A673 (cell line): ENCODE measurements around the gene ADM5. TPM values are rescaled to one million over a fixed set of nuclear protein-coding genes. Genes with fewer than 3 reads are reported as not detected.

Experiments
- BruUV-seq: library from RNA; stranded (reverse); fragments of 400-500 nt; replicated peaks from 2 replicates; lab custom pipeline; 2021; lab: Mats Ljungman, UMichigan
- CTCF ChIA-PET: fragments of 300-600 bp; sonication (Branson Sonifier 250); formaldehyde crosslinking; loops from one replicate; lab custom pipeline; 2022; ENCODE audit warnings: antibody characterized with exemption; lab: Charles Lee
- POLR2A ChIA-PET: fragments of 300-600 bp; sonication (Branson Sonifier 250); formaldehyde crosslinking; loops from one replicate; lab custom pipeline; 2022; ENCODE audit warnings: antibody characterized with exemption; ENCODE audit not compliant: low non-redundant PET; lab: Charles Lee
- DNase-seq: peaks from one replicate; pipeline ENCODE4 v3.0.0-alpha.2; 2015; ENCODE audit warnings: low spot score
- H3K27ac ChIP-seq: fragments of 200-600 bp; sonication (generic); 2 replicates; pipeline ENCODE4 v1.5.1; 2016; ENCODE audit warnings: mixed run types, low read depth, mild to moderate bottlenecking, mixed read lengths, antibody characterized with exemption, low read length; ENCODE audit not compliant: poor library complexity, severe bottlenecking
- H3K27me3 ChIP-seq: fragments of 200-600 bp; sonication (generic); replicated peaks from 2 replicates; pipeline ENCODE4 v1.6.1; 2017; ENCODE audit warnings: mixed run types, low read depth, mild to moderate bottlenecking, mixed read lengths, antibody characterized with exemption, low read length; ENCODE audit not compliant: insufficient read depth, poor library complexity
- H3K36me3 ChIP-seq: fragments of 200-600 bp; sonication (generic); 2 replicates; pipeline ENCODE4 v1.6.1; 2016; ENCODE audit warnings: mixed run types, mild to moderate bottlenecking, mixed read lengths, antibody characterized with exemption, low read length; ENCODE audit not compliant: insufficient read depth, poor library complexity, severe bottlenecking
- H3K4me1 ChIP-seq: fragments of 200-600 bp; sonication (generic); 2 replicates; pipeline ENCODE4 v1.6.1; 2017; ENCODE audit warnings: mixed run types, mild to moderate bottlenecking, mixed read lengths, antibody characterized with exemption, low read length; ENCODE audit not compliant: insufficient read depth, poor library complexity, severe bottlenecking
- H3K4me3 ChIP-seq: fragments of 200-600 bp; sonication (generic); 2 replicates; pipeline ENCODE4 v1.5.1; 2016; ENCODE audit warnings: low read depth, mixed run types, mild to moderate bottlenecking, mixed read lengths, low read length; ENCODE audit not compliant: poor library complexity, severe bottlenecking
- H3K9me3 ChIP-seq: fragments of 200-600 bp; sonication (generic); 2 replicates; pipeline ENCODE4 v1.6.1; 2016; ENCODE audit warnings: mixed run types, low read depth, mild to moderate bottlenecking, mixed read lengths, antibody characterized with exemption, low read length; ENCODE audit not compliant: poor library complexity, severe bottlenecking
- EZH2 ChIP-seq: fragments of 200-600 bp; sonication (generic); IDR thresholded peaks from 2 replicates; pipeline ENCODE4 v1.6.1; 2017; ENCODE audit warnings: borderline replicate concordance, low read depth, mild to moderate bottlenecking, mixed read lengths, antibody characterized with exemption, low read length; ENCODE audit not compliant: poor library complexity, severe bottlenecking
- intact Hi-C: fragments of 100-400 bp; cut with micrococcal nuclease; formaldehyde crosslinking; loops from one replicate; pipeline ENCODE4 v1.10.0; 2022; ENCODE audit not compliant: unreplicated experiment
- total RNA-seq: library from RNA; stranded (reverse); gene quantifications from 2 replicates; pipeline ENCODE4 v1.2.3, GENCODE V29; 2021
- TF ChIP-seq, protein P1 (sequence below): fragments of 300-800, 200-600 bp; sonication (generic); conservative IDR thresholded peaks from 2 replicates; pipeline ENCODE4 v1.5.1; 2017; ENCODE audit warnings: low read depth, mild to moderate bottlenecking, antibody characterized with exemption, low read length, moderate library complexity, mixed read lengths

The ADM5 gene
- total RNA-seq, 1 experiment from 2014 or later: 4.3 TPM

DNA sequence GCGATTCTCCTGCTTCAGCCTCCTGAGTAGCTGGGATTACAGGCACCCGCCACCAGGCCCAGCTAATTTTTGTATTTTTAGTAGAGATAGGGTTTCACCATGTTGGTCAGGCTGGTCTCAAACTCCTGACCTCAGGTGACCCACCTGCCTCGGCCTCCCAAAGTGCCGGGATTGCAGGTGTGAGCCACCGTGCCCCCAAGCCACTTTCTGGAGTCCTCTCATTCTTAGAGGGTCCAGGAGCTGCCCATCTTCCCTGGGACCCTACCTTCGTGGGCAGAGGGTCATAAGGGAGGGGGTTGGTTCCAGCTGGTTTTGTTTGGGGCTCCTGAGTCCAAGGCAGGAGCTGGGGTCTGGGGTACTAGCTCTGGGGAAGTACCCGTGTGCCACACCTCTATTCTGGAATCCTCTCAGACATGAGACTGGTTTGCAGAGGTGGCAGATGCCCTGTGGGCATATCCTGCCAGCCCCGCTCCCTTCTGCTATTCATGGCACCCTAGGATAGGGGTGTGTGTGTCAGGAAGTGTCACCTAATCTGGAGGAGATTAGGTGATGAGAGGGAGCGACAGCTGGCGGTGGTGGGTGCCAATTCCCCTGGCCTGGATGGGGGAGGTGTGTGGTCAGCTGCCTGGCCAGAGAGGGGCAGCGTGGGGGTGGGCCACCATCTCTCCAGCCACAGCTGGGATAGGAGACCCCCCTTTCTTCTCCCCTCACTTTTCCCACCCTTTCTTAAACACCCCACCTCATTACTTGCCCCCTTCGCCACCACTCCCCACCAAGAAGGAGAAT lies 10.2 kb upstream of the ADM5 start:
- H3K27ac ChIP-seq: peak overlapping the region; percentile 57
- CTCF ChIA-PET: interaction anchor here (0.5 to 1.2 kb wide), 4 partner anchors 11 to 411 kb away, joined by 3 to 5 read pairs (median 5); partner anchors contain the start of gene ADM5
- no peaks in the 10 kb centered on the region for H3K9me3 ChIP-seq
- H3K36me3 ChIP-seq: peaks cover 30% of the 10 kb centered on the region
- H3K4me3 ChIP-seq: peak overlapping the region; percentile 81
- intact Hi-C loops: loop anchor here (5.0 kb wide), 2 partner anchors 87 to 107 kb away; partner anchors contain the start of gene PRR12
- no peak for DNase-seq
- H3K4me1 ChIP-seq: peaks cover 29% of the 10 kb centered on the region
- BruUV-seq: no TSS peak
- TF ChIP-seq EZH2: no peak
- TF ChIP-seq, protein P1, sequence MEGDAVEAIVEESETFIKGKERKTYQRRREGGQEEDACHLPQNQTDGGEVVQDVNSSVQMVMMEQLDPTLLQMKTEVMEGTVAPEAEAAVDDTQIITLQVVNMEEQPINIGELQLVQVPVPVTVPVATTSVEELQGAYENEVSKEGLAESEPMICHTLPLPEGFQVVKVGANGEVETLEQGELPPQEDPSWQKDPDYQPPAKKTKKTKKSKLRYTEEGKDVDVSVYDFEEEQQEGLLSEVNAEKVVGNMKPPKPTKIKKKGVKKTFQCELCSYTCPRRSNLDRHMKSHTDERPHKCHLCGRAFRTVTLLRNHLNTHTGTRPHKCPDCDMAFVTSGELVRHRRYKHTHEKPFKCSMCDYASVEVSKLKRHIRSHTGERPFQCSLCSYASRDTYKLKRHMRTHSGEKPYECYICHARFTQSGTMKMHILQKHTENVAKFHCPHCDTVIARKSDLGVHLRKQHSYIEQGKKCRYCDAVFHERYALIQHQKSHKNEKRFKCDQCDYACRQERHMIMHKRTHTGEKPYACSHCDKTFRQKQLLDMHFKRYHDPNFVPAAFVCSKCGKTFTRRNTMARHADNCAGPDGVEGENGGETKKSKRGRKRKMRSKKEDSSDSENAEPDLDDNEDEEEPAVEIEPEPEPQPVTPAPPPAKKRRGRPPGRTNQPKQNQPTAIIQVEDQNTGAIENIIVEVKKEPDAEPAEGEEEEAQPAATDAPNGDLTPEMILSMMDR: no peak
- POLR2A ChIA-PET: no interaction called here
- H3K27me3 ChIP-seq: no peaks in the 10 kb centered on the region

DNA sequence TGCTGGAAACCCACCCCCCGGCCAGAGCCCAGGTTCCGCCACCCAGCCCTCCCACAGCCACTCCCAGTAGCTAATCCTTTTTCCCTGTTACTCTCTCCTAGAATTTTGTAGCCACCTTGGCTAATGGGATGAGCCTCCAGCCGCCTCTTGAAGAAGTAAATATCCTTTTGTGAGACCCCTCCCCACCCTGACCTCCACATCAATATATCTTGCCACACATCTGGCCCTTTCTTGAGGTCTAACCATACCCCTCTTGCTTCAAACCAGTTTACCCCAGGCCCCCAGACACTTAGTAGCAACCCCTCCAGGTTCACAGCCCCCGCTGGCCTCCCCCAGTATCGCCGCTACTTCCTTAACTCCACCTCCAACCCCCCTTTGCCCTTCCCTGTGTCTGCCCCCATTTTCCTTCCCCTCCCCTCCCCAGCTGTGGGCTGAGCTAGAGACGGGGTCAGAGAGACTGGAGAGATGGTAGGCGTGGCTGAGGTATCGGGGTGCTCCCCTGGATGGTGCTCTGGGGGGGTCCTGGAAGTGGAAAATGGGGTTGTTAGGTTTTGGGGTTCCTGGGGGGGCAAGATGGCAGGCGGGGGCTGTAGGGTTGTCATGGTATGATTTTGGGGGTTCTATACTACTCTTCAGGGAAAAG lies 9.5 kb upstream of the ADM5 start:
- ChIA-PET CTCF (interaction anchor here (0.6 to 1.2 kb wide), 4 partner anchors 10 to 176 kb away, joined by 3 to 9 read pairs (median 5); partner anchors contain the start of gene ADM5), POLR2A (no interaction called here)
- no TSS peak for BruUV-seq
- TF ChIP-seq EZH2: no peak
- TF ChIP-seq, protein P1: no peak
- Histone ChIP-seq H3K4me3 (peak overlapping the region; percentile 81), H3K36me3 (peaks cover 38% of the 10 kb centered on the region), H3K9me3 (no peaks in the 10 kb centered on the region), H3K27me3 (no peaks in the 10 kb centered on the region), H3K4me1 (peaks cover 29% of the 10 kb centered on the region), H3K27ac (peak overlapping the region; percentile 57)
- DNase-seq: no peak
- intact Hi-C loops: loop anchor here (5.0 kb wide), 2 partner anchors 88 to 108 kb away; partner anchors contain the start of gene PRR12

DNA sequence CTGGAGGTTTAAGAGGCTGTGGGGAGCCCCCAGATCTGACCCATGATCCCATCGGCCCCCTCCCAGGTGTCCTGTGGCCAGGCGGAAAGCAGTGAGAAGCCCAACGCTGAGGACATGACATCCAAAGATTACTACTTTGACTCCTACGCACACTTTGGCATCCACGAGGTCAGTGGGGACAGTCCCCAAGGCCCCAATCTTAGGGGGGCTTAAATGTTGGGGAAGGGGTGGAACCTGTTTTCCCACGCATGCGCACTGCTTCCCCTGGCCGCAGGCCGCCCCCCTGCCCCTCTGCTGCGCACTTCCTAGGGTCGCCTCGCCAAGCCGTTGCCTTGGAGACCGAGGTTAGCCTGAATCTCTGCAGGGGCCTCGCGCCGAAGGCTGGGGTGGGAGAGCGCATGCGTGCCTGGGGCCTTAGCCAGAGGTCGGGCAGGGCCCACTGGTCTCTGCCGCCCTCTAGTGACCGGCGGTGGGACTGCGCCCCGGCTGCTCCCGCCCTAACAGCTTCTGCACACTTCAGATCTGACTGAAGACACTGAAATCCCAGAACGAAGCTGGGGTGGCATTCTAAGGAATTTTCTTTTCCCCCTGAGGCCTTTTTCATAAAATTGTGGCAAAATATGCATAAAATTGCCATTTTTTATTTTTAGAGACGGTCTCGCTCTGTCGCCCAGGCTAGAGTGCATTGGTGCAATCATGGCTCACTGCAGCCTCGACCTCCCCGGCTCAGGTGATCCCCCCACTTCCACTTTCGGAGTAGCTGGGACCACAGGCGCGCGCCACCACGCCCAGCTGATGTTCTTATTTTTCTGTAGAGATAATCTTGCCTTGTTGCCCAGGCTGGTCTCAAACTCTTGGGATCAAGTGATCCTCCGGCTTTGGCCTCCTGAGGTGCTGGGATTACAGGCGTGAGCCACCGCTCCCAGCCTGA lies 8.7 kb upstream of the ADM5 start:
- POLR2A ChIA-PET: no interaction called here
- peak; percentile 94 for DNase-seq
- intact Hi-C loops: no loop called here
- peaks cover 45% of the 10 kb centered on the region for H3K36me3 ChIP-seq
- CTCF ChIA-PET: interaction anchor here (0.6 to 1.2 kb wide), 5 partner anchors 10 to 169 kb away, joined by 3 to 9 read pairs (median 3); partner anchors contain the start of gene CPT1C
- H3K9me3 ChIP-seq: no peaks in the 10 kb centered on the region
- BruUV-seq: no TSS peak
- H3K4me3 ChIP-seq: no peak overlapping the region
- peak overlapping the region; percentile 57 for H3K27ac ChIP-seq
- H3K27me3 ChIP-seq: no peaks in the 10 kb centered on the region
- TF ChIP-seq, protein P1: peak; percentile 99
- no peak for TF ChIP-seq EZH2
- H3K4me1 ChIP-seq: peaks cover 29% of the 10 kb centered on the region
